Right renal cortex interstitium (tissue), 3 donors: ENCODE data around the gene MRPL34. TPM values are rescaled to one million over a fixed set of nuclear protein-coding genes. Genes with fewer than 3 reads are reported as not detected.
"Not testable (repeated sequence)": the region's sequence is repeated elsewhere in the genome, so short reads cannot be mapped to it uniquely, and the experiment has no call there.

Experiments used
- DNase-seq, 3 donors: peaks; one replicate each; pipeline ENCODE4 v3.0.0-alpha.2; 2013; ENCODE audit warnings: low read depth in 3 of 3, low spot score in 2 of 3
- polyA plus RNA-seq, 3 donors: library from polyadenylated mRNA; unstranded; fragments of 120-200 nt; gene quantifications; one replicate each; pipeline ENCODE4 v1.2.1, GENCODE V29; 2013; ENCODE audit not compliant: insufficient read length in 3 of 3

Gene MRPL34
- 10 to 100 TPM; 44.9 to 55.7 (median 51.8) TPM for polyA plus RNA-seq

DNA sequence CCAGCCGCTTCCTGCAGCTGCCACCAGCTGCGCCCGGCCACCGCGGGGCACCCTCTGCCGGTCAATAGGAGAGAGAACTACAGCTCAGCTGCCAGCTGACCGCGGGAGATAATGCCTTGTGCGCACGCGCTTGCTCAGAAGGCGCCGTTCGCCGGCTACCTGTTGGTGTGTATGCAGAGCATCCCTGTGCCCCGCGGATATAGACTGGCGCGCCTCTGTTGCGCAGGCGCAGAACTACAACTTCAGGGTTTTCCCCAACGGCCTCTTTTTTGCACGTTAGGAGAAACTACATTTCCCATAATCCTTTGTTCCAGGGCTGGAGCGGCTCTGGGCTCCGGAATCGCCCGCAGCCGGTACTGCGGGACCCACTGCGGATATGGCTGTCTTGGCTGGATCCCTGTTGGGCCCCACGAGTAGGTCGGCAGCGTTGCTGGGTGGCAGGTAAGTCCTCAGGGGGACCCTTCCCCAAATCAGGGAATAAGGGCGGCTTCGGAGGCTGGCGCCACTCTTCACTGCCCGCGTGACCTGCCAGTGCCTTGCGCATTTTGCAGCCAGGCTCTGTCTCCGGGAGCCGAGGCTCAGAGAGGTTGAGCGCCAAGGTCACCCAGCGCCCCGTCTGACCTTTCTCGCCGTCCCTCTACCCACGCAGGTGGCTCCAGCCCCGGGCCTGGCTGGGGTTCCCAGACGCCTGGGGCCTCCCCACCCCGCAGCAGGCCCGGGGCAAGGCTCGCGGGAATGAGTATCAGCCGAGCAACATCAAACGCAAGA lies at the start of gene MRPL34:
TSS of gene MRPL34 (plus strand) at position 356 of the 768 bp plus-strand sequence. CDS start at position 377, 21 bp downstream.
- peak; percentile 91 to 94 (median 92) for DNase-seq

DNA sequence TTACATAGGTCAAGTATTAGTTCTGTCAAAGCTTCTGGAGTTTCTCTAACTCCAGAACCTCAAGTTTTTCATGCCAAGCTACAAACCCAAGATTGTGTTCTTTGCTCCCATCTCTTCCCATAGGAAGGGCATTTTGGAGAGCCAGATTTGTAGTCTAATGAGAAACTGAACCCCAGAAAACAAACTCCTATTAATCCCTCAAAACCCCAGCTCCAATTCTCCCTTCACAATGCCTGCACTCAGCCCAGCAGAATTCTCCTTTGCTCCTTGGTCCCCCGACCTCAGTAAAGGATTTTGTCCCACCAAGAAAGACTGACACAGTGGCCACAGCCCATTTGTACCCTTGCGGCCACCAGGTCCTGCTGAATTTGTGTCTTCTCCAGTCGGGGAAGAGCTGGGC lies 49.5 kb upstream of the MRPL34 start:
- DNase-seq: no peak

DNA sequence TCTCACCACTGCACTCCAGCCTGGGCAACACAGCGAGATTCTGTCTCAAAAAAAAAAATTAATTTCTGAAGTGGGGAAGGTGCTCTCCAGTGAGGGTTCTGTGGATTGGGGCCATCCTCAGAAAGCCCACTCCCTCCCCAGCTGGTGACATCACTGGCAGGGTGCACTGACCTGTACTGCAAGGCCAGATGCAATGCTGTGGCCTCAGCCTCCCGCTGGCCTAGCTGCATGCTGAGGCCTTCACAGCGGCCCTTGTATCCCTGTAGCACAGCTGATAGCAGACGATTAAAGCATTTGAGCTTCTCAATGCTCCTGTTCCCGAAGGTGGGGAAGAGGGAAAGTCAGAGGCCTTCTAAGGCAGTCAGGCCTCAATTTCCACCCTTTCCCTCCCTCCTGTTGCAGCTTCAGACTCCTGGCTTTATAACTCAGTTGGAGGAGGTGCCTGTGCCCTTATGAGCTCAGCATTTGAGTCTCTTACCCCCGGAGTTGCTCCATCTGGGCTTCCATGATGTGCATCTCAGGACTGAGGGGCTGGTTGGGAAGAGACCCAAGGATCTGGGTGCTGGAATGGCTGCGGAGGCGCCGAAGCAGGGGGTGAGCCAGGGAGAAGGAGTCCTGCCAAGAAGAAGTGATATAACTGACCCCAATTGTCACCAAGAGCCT lies 46.4 kb upstream of the MRPL34 start:
- DNase-seq: no peak

DNA sequence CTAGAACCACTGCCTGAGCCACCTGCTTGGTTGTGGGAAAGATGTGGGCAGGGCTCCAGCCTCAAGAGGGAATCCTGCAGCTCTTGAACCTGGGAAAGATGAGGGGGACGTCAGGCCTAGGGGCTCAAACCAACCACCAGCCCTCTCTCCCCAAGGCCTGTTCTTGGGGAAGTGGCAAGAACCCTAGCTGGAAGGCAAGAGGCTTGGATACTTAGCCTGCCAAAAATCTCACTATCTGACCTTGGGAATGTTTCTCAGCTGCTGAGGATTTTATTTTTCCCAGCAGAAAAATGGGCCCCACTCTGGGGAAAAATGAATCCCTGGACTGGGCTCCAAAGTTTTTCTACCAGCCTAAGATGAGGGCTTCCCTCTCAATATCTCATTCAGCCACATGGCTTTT lies 45.7 kb upstream of the MRPL34 start:
- DNase-seq: no peak

DNA sequence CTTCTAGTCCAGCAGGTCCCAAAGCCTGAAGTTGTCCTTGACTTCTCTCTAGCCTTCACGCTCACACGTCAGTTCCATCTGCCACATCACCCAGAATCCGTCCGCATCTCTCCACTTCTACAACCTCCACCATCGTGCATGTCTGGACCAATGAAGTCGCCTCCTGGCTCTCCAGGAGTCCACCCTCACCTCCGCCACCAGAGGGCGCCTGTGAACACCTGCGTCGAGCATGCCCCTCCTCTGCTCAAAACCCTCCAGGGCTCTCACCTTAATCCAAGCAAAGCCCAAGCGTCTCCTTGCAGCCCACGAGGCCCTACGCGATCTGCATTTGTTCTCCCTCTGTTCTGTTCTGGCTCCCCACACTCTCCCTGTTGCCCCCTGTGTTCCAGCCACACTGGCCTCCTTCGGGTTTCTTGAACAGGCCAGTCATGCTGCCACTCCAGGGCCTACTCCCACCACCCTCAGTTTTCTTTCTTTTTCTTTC lies 44.8 kb upstream of the MRPL34 start:
- DNase-seq: no peak

DNA sequence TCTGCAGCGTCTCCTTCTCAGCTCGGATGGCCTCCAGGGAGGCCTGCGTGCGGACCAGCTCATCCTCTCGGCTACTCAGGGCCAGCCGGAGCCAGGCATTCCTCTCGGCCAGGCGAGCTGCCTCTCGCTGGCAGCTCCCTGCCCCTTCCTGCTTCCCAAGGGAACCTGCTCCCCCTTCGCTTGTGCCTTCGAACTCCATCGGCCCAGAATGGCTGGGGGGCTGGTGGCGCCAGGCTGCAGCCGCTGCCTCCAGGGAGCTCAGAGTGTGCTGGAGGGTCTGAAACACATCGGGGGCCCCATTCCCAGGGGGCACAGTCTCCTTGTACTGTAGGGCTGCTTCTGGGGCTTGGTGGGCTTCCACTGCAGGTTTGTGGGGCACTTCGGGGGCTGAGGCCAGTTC lies 43.1 kb upstream of the MRPL34 start:
- no peak for DNase-seq

DNA sequence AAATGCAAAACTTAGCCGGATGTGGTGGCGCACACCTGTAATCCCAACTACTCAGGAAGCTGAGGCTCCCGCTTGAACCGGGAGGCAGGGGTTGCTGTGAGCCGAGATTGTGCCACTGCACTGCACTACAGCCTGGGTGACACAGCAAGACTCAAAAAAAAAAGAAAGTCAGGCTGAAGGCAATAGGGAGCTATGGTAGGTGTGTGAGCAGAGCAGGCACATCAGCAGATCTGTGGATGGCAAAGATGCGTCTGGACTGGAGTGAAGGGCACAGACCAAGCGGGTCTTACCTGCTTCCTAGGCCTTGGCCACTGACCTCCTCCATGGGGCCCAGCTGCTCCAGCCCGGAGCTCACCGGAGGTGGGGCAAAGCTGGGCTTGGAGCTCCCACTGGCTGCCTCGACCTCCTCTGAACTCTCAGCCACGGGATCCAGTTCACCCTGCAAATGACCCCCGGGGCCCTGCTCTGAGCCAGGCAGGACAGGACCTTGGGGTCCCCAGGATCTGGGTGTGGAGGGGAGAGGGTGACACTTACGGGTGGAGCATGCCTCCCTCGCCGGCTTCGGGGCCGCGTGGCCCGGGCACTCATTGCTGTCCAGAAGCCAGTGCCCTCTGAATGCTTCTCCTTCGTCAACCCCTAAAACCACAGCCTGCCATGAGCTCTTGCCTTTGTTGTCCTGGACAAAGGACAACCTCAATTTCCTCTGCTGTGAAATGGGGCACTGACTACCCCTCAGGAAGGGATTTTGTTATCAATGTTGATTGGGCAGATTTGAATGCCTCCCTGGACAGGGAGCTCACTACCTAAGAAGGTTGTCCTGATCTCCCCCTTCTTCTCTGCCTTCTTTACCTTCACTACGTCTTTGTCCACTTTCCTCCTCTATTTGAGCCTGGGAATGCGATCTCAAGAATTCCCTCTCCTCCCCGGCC lies 41.7 kb upstream of the MRPL34 start:
- DNase-seq: no peak

DNA sequence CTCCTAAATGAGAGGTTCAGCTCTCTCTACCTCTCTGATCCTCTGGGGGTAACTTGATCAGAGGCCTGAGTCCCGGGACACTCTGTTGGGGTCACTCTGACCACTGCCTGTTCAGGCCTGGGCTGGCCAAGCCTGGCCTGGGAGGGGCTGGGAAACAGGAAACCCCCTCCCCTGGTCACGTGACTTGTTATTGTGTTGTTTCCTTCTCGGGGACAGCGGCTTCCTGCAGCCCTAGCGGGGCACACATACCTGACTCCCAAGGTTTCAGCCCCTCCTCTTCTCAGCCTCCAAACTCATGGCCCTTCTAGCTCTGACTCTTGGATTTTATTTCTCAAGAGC lies 41.1 kb upstream of the MRPL34 start, which contains the start of gene USHBP1:
TSS of gene USHBP1 (minus strand) at position 105 of the 339 bp plus-strand sequence. CDS start 446 bp downstream, outside the sequence.
- no peak for DNase-seq

DNA sequence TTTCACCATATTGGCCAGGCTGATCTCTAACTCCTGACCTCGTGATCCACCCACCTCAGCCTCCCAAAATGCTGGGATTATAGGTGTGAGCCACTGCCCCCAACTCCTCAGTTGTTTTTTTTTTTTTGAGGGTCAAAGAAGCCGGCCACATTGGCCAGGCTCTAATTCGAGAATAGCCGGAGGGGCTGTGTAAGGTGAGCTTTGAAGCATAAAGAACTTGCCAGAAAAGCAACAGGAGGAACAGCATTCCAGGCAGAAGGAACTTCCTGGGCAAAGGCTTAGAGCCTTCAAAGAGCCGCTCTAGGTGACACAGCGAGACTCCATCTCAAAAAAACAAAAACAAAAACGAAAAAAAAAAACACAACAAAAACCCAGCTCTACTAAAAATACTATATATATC lies 39.6 kb upstream of the MRPL34 start:
- DNase-seq: no peak

DNA sequence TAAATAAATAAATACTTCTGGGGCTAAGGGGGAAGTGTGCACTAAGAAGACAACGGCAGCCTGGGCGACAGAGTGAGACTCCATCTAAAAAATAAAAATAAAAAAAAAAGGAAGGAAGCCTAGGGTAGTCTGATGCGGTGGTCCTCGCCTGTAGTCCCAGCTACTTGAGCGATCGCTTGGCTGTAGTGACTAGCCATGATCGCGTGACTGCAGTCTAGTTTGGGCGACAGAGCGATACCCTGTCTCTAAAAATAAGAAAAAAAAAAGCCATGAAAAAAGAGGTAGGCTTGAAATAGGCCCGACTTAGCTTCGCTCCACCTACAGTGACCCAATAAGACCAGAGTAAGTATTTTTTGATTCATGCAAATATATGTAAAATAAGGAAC lies 39.1 kb upstream of the MRPL34 start:
- no peak for DNase-seq

DNA sequence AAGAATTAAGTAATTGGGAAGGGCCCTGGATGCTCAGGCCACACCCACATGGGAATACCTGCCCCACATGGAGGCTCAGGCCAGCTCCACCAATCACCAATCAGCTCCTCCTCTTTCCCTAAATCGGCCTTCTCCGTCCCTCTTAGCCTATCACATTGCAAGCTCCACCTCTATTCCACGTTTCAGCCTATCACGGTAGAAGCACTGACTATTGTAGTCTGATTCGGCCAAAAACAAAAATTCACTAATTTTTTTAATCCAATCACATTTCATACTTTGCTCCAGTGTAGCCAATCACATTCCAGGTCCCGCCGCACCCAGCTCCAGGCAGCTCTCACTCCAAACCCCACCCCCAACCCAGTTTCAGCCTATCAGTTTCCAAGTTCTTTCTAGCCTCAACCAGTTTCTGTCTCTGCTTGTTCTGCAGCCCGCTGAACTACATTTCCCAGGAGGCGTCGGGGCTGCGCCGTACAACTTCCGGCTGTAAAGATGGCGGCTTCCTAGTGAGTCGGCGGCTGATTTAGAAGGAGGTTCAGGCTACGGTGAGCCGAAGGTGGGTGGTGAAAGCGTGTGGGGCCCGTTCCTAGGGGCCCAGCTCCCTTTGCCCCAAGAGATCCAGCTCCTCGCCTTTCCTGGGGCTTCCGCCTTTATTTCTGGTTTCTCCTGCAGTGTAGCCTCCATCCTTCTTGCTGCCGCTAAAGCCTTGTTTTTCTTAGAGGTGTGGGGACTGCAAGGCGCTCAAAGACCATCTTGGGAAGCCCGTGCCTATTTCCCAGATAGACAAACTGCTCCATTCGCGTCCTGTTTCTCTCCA lies 38.5 kb upstream of the MRPL34 start, which contains the start of gene BABAM1:
TSS of gene BABAM1 (plus strand) at position 469 of the 814 bp plus-strand sequence. CDS start 1,364 bp downstream, outside the sequence.
- peak; percentile 96 to 97 (median 96) for DNase-seq

DNA sequence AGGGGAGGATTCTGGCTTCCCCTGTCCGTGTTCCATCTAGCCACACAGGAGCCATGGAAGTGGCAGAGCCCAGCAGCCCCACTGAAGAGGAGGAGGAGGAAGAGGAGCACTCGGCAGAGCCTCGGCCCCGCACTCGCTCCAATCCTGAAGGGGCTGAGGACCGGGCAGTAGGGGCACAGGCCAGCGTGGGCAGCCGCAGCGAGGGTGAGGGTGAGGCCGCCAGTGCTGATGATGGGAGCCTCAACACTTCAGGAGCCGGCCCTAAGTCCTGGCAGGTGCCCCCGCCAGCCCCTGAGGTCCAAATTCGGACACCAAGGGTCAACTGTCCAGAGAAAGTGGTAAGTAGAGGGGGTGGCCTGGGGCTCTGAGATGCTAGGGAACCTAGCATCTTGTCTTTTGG lies 36.9 kb upstream of the MRPL34 start:
- no peak for DNase-seq

DNA sequence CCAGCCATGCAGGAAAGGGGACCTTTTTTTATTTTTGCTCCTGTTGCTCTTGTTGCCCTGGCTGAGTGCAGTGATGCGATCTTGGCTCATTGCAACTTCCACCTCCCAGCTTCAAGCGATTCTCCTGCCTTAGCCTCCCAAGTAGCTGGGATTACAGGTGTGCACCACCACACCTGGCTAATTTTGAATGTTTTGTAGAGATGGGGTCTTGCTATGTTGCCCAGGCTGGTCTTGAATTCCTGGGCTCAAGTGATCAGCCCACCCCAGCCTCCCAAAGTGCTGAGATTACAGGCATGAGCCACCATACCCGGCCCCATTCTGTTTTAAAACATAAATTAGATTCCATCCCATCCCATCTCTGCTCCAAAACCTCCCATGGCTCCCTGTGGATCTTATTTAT lies 30.8 kb upstream of the MRPL34 start:
- DNase-seq: not testable (repeated sequence)

DNA sequence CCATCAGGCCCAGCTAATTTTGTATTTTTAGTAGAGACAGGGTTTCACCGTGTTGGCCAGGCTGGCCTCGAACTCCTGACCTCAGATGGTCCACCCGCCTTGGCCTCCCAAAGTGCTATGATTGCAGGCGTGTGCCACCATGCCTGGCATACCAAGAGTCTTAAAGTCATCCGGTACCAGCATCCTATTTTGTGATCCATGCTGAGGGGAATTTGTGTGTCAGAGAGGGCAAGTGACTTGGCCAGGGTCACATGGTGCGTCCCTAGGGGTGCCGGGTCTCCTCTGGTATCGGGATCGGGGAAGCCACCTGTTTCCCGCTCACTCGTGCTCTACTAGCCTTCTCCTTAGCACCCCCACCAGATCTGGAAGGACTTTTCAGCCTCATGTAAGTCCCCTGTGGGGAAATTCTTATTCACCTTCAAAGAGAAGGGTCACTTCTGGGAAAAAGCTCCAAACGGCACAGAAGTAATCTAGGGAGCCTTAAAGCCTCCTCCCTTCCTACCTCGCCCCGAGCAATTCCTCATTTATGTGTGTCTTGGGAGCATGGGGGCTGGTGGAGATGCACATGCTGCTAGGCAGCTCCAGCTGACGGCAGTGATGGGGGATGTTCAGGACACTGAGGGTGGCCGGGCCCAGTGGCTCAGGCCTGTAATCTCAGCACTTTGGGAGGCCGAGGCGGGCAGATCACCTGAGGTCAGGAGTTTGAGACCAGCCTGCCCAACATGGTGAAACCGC lies 30.1 kb upstream of the MRPL34 start:
- no peak for DNase-seq

DNA sequence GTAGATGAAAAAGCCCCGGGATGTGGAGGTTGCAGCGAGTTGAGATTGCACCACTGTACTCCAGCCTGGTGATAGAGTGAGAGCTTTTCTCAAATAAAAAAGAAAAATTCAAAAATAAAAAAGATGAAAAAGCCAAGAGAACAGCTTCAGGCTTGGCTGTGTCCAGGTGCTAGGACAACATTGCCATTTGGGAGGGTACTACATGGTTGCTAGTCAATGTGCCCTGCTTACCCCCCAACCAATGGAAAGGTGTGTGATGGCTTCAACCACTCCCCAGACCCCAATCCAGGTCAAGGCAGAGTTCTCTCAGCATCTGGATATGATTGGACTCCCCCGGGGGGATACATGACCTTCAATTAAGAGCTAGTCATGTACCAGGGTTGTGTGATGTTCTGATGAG lies 26.2 kb upstream of the MRPL34 start:
- no peak for DNase-seq

DNA sequence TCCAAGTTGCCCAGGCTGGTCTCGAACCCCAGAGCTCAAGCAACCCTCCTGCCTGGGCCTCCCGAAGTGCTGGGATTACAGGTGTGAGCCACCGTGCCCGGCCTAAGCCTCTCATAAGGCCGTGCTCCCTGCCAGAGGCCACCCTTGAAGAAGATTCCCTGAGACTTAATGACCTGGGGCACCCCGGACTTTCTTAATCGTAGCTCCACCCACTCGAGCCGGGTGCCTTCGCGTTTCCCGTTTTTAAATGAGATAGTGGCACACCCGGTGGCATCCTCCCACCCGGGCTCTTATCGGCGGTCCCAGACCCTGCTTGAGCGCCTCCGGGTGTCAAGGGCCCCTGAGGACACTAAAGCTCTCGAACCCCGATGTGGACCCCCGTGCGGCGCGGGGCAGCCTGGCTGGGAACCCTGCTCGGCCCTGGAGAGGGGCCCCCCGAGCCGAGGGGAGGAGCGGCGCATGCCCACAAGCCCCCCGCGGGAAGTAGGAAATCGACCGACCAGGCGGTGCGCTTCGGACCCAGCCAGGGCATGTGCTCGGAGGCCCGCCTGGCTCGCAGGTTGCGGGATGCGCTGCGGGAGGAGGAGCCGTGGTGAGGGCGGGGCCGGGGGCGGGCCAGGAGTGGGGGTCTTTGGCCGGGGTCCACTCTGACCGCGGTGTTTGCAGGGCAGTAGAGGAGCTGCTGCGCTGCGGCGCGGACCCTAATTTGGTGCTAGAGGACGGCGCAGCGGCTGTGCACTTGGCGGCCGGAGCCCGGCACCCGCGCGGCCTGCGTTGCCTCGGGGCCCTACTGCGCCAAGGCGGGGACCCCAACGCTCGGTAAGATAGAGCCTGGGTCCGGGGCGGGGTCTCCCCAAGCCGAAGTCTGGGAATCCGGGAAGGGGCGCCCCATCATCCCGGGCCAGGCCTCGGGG lies 24.0 kb upstream of the MRPL34 start, which contains the start of gene ANKLE1:
TSS of gene ANKLE1 (plus strand) at position 511 of the 914 bp plus-strand sequence. CDS start at position 531, 20 bp downstream.
- no peak for DNase-seq

DNA sequence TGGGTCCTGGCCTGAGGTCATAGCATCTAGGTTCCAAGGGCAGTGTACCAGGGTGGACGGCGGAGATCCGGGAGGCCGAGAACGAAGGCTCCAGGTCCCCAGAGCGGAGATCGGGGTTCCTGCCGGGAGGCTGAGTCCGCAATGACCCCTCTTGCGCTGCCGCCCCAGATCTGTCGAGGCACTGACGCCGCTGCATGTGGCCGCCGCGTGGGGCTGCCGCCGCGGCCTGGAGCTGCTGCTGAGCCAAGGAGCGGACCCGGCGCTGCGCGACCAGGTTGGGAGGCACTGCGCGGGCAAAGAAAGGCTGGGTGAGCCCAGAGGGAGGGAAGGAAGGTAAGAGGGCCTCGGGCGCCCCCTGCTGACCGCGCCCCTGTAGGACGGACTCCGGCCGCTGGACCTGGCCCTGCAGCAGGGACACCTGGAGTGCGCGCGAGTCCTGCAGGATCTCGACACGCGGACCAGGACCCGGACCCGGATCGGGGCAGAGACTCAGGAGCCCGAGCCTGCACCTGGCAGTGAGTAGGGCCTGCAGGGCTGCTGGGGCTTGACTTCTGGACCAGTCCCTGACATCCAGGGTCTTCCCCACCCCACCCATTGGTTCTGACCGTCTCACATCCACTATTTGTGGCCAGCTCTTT lies 23.1 kb upstream of the MRPL34 start:
- DNase-seq: peak in 1 of 3 donors; percentile 58
